Omental fat pad (tissue), 4 donors: ENCODE measurements around the gene ALG14. TPM values are rescaled to one million over a fixed set of nuclear protein-coding genes. Genes with fewer than 3 reads are reported as not detected.
A peak's percentile ranks its signal among the peaks of the same experiment; 100 is the strongest.

ENCODE experiments used
- ATAC-seq: fragments of 150-250 bp; one replicate; pipeline ENCODE4 v1.9.1; 2016; ENCODE audit warnings: mild to moderate bottlenecking, moderate library complexity; ENCODE audit not compliant: low FRiP score
- DNase-seq: peaks from one replicate; pipeline ENCODE4 v3.0.0-alpha.2; 2019; ENCODE audit warnings: low spot score
- total RNA-seq, 4 donors: library from RNA; depleted of rRNA; stranded (reverse); fragments of >200 nt; gene quantifications; one replicate each; pipeline ENCODE4 v1.1.0, GENCODE V29; 2016
- TF ChIP-seq, protein P1 (sequence below), 3 donors: fragments of 450-650 bp; IDR thresholded peaks; one replicate each; pipeline ENCODE4 v1.5.1; 2016 to 2017; ENCODE audit warnings: antibody characterized with exemption in 3 of 3, mild to moderate bottlenecking in 3 of 3, moderate library complexity in 2 of 3

The ALG14 gene
- total RNA-seq, 4 donors from 2014 or later = 0.79 to 2.8 (median 1.4) TPM

DNA sequence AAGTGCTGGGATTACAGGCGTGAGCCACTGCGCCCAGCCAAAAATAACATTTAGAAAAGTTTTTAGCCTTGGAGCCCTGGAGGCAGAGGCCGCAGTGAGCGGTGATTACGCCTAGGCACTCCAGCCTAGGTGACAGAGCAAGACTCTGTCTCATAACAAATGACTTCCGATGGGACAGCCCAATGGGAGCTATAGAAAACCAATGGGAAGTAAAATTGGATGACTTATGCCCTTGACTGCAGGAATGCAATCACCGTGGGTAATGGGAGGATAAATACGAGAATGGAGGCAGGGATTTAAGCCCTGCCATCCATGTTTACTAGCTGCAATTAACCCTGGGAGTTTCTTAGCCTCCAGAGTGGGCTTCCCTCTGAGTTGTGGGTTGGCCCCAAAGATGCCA is 108.9 kb downstream of the ALG14 start:
- ATAC-seq (no peak), DNase-seq (no peak)
- TF ChIP-seq, protein P1, sequence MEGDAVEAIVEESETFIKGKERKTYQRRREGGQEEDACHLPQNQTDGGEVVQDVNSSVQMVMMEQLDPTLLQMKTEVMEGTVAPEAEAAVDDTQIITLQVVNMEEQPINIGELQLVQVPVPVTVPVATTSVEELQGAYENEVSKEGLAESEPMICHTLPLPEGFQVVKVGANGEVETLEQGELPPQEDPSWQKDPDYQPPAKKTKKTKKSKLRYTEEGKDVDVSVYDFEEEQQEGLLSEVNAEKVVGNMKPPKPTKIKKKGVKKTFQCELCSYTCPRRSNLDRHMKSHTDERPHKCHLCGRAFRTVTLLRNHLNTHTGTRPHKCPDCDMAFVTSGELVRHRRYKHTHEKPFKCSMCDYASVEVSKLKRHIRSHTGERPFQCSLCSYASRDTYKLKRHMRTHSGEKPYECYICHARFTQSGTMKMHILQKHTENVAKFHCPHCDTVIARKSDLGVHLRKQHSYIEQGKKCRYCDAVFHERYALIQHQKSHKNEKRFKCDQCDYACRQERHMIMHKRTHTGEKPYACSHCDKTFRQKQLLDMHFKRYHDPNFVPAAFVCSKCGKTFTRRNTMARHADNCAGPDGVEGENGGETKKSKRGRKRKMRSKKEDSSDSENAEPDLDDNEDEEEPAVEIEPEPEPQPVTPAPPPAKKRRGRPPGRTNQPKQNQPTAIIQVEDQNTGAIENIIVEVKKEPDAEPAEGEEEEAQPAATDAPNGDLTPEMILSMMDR (IDR thresholded peaks at IDR 0.05) = no peak

DNA sequence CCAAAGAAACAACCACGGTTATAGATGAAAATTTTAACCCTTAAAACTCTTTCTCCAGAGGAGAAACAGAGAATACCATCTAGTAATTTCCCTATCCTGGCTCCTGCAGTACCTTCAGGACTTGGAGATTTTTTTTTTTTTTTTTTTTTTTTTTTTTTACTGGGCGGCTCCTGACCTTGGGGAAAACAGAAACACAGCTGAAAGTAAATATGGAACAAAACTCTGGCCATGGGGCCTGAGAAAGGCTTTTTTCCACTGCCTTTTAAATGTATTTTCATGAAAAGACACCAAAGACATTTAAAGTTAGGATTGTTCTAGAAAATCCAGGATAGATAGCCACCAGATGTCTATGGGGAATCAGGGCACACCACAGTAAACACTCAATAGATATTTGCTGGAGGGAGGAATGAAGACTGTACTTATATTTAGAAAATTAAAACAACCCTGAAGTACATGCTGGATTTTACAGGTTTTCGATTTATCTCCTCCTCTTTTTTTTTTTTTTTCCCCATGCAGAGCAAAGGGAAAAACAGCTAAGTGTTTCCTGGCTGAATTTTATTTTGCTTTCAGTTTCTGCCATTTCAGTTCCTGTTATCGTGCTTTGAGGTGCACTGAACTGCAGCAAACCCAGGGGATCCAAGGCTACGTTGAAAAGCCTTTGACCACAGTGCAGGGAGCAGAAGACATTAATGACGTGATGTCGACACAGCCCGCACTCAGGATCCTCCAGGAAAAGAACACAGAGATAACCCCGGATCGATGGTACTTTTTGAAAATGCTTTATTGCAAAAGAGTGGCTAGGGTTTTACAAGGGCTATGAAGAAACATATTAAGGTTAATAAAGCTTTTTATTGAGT is 110.1 kb downstream of the ALG14 start:
- peak; percentile 55 for ATAC-seq
- no peak for DNase-seq
- TF ChIP-seq, protein P1 (IDR thresholded peaks at IDR 0.05) = no peak

DNA sequence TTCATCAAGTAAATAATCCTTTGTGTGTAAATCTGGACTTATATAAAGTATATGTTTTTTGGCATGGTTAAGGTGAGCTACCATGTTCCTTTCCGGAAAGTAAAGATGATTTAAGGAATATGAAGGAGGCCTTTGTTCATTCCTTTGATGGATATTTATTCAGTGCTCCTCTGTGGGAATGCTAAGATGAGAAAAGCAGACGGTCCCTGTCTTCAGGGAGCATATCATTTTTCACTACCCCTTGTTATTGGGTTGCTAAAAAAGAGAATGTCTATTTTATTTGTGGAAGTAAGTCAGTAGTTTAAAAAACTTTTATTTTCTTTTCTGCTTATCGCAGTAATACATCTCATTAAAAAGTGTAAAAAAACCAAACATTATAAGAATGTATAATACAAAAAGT is 110.8 kb downstream of the ALG14 start:
- ATAC-seq = no peak
- no peak for DNase-seq
- TF ChIP-seq, protein P1 (IDR thresholded peaks at IDR 0.05) = no peak

- TF ChIP-seq, protein P1 (IDR thresholded peaks at IDR 0.05) = no peak
- no peak for ATAC-seq
- no peak for DNase-seq
These were observed 111.2 kb downstream of the ALG14 start for GRCh38 chr1:94961582-94961981.

DNA sequence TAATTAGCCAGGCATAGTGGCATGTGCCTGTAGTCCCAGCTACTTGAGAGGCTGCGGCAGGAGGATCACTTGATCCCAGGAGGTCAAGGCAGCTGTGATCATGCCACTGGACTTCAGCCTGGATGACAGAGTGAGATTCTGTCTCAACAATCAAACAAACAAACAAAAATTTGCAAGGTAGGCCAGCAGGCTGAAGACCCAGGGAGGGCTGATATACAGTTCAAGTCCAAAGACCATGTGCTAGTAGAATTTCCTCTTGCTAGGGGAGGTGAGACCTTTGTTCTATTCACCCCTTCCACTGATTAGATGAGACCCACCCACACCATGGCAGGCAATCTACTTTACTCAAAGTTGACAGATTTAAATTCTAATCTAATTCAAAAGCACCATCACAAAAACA is 114.7 kb downstream of the ALG14 start:
- DNase-seq (no peak), ATAC-seq (no peak)
- TF ChIP-seq, protein P1 (IDR thresholded peaks at IDR 0.05) = no peak

DNA sequence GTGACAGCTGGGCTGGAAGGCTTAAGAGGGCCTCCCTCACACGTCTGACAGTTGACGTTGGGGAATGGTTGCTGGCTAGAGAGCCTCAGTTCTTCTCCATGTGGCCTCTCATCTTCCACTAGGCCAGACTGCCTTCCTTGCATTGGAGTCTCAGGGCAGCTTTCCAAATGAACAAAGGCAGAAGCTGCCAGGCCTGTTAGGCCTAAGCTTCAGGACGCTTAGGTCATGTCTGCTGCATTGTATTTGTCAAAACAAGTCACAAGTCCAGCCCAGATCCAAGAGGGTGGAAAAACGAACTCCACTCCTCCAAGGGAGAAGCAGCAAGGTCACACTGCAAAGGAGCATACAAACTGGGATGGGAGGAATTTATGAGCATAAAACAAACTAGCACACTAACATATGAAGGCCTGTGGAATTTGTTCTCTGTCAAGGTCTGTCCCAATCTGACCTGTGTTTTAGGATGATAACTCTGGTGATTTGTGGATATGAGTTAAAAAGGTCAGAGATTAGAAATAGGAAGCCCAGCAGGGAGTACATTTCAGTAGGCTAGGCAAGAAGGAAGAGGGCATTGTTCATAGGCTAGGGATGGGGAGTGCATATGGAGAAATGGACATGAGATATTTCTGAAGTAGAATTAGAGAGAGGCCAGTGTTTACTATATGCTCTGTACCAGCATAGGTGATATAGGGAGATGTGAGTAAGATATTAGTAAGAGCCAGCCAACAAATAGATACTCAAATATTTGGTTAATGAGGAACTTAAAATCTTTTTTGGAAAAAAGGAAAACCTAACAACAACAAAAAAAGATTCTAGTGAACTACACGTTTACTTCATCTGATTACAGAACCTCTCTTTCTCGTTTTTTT is 116.8 kb downstream of the ALG14 start:
- ATAC-seq = no peak
- TF ChIP-seq, protein P1 (IDR thresholded peaks at IDR 0.05) = no peak
- no peak for DNase-seq
